Activated CD4-positive, alpha-beta T cell treated with anti-CD3 and anti-CD28 coated beads, Interleukin-2, Interleukin-4, amounts not matched to agents 100 ng/mL and 50 ng/mL, durations not matched to agents 16 hours and 8 hours (primary cell): ENCODE results near the gene CFAP74.

Source experiments
- DNase-seq: peaks from one replicate; pipeline ENCODE4 v3.0.0-alpha.2; 2020; ENCODE audit warnings: low spot score

CFAP74 gene

DNA sequence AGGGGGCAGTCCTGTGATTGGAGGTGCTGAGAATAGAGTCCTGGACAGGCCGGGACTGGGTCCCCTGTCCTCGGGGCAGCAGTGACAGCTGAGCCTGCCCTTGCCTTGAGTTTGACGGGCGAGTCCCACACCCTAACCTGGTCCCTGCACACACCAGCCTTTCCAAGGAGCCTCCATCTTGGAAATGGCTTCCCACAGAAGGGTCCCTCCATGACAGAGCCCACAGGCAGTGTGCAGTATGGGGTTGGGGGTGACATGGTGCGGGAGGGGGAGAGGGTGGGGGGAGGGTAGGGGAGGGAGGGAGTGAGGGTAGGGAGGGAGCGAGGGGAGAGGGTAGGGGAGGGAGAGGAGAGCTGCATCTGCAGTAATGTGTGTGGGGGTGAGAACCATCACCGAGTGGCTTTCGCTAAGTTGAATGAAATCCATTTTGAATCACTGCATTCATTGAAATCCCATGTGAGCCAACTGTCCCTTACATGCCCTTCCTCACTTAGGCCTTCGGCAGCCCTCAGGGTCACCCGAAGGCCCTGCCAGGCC, 74.4 kb downstream of the CFAP74 start:
- DNase-seq, result no peak

DNA sequence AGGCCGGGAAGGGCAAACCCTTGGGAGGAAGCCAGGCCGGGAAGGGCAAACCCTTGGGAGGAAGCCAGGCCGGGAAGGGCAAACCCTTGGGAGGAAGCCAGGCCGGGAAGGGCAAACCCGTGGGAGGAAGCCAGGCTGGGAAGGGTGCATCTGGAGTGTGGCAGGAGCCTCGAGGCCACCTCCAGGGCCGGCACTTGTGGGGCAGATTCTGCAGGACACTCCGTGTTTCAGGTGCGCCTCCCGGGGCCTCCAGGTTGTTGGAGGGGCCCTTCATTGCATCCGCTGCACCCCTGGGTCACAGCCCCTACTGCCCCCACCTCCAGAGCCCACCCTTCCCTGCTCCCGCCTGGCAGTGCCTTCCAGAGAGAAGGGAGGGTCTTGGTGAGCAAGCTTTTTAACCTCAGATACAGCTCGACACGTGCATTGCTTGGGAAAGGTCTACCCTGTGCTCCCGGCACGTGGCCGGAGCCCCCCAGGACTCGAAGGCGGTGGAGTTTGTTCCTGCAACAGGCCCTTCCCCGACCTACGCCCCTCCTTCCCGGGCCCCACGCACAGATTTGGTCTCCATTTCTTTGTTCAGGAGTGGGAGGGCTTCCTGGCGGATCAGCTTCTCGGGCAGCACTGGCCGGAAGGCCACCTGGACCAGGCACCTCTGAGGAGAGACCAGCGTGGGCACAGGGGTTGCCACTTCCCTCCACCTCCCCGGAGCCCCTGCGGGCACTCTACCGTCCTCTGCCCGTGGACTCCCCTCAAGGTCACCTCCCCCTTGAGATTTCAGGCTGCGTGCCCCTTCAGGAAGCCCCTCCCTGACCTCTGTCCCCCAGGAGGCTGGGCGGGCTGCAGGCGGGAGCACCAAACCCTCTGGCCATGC, 75.1 kb downstream of the CFAP74 start:
- DNase-seq, result no peak

DNA sequence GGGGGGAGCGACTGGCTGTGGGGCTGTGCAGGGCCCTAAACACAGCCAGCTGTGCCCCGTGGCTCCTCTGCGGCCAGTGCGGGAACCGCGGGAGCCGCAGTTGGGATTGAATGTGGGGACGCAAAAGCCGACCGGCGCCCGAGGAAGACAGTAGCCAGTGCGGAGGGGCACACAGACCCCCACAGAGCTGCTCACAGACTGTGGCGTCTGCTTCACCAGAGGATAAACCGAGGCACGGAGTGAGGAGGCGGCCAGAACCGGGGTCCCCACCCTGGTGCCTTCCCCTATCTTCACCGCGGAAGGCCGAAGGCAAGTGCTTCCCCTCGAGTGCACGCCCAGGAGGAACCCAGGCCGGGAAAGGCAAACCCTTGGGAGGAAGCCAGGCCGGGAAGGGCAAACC, 75.8 kb downstream of the CFAP74 start:
- no peak for DNase-seq

DNA sequence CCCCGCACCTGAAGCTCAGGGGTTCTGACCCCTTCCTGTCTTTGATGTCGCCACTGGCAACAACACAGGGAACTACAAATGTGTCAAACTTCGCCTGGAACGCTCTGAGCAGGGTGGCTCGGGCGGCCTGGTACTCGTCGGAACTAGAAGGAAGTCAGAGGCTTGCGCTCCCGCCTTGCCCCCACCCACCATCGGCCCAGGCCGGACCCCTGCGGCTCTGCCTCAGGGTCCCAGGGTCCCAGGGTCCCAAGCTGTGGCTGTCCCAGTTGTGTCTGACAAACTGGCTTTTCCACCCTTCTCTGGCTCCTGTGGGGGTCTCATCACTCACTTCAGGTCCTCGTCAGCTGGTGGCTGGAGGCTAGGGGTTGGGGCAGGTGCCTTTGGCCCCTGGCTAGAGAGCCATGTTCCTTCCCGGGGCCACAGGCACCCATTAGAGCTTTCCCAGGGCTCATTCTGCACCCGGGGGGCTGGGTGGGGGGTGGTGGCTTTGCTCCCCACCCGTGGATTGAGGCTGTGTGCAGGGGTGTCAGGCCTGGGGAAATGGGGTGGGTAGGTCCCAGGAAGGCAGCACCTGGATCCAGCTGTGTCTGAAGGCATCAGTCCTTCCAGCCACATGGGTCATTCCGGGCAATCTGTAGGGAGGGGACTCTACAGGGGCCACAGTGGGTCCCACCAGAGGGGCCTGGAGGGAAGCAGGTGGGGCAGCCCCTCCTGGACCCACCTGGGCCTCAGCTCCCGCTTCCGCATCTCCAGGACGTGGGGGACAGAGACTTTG, 76.5 kb downstream of the CFAP74 start:
- no peak for DNase-seq

DNA sequence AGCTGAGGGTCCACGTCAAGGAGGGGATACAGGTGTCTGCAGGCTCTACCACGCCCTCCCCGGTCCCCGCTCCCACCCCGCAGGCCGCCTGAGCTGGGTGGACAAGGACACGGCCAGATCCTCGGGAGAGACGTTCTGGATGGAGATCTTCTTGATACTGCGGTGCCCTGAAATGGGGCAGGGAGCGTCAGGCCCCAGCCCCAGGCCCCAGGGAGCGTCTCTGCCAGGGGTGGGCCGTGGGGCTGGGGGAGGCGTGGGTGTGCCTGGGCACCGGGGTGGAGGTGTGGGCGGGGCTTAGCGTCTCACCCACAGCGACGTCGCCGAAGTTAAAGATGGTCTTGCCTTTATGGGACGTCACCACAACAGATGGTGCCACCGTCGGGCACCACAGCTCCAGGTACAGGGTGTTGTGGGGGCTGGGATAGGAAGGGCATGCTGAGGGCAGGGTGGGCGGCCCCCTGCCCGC, 77.2 kb downstream of the CFAP74 start:
- no peak for DNase-seq

DNA sequence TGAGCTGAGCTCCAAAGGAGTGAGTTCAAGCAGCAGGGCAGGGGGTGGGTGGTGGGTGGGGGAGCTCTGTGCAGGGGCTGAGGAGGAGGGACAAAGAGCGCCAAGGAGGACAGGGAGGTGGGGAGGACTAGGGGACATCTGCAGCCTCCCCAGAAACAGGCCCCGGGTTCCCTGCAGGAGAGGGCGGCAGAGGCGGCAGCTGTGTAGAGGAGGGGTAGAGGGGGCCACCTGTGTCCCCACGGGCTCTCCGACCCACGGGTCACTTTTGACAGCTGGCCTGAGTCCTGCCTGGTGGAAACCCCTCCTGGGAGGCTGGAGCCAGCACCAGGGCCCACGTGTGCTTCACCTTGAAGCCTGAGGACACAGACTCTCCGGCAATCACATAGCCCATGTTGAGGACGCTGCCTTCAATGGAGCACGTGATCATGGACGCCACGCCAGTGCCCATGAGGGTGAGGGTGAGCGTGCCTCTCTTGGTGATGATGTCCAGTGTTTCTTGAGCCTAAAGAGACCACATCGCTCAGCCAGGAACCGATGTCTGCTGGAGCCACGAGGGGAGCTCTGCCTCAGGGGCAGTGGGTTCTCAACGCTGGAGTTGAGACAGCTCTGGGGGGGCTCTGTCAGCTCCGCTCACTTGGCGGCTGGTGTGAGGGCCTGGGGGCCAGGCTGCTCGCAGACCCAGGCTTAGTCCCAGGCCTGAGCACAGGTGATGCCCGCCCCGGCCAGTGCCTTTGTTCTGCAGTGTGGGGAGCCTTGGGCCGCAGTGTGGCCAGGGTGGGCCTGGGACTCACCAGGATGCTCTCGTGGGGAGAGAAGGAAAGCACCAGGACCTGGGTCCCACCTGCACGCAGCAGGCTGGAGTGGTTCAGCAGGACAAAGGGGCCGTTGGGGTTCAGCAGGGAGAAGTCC, 77.9 kb downstream of the CFAP74 start:
- no peak for DNase-seq

DNA sequence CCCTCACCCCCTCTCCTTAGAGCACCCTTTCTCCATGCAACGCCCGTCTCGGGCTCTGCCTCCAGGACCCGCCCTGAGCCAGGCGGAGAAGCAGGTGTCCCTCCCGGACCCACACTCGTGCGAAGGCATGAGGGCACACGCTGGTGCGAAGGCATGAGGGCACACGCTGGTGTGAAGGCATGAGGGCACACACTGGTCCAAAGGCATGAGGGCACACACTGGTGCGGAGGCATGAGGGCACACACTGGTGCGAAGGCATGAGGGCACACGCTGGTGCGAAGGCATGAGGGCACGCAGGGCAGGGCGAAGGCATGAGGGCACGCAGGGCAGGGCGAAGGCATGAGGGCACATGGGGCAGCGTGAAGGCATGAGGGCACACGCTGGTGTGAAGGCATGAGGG, 78.7 kb downstream of the CFAP74 start:
- DNase-seq, result no peak

DNA sequence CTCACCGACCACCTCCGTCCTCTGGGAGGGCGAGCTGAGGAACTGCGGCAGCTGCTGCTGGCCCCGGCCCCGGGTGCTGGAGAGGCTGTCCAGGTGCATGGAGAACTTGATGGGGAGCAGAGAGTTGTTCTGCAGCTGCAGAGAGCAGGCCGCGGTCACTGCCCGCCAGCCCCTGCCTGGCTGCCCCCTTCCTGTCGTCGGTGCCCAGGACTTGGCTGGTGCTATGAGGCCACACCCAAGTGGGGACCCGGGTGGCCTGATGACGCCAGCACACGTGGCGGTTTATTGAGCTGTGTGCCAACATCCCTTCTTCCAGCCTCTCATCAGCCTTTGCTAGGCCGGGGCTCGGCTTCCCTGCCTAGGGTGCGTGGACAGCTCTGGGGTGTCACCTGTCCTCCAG, 79.2 kb downstream of the CFAP74 start:
- DNase-seq, result no peak

DNA sequence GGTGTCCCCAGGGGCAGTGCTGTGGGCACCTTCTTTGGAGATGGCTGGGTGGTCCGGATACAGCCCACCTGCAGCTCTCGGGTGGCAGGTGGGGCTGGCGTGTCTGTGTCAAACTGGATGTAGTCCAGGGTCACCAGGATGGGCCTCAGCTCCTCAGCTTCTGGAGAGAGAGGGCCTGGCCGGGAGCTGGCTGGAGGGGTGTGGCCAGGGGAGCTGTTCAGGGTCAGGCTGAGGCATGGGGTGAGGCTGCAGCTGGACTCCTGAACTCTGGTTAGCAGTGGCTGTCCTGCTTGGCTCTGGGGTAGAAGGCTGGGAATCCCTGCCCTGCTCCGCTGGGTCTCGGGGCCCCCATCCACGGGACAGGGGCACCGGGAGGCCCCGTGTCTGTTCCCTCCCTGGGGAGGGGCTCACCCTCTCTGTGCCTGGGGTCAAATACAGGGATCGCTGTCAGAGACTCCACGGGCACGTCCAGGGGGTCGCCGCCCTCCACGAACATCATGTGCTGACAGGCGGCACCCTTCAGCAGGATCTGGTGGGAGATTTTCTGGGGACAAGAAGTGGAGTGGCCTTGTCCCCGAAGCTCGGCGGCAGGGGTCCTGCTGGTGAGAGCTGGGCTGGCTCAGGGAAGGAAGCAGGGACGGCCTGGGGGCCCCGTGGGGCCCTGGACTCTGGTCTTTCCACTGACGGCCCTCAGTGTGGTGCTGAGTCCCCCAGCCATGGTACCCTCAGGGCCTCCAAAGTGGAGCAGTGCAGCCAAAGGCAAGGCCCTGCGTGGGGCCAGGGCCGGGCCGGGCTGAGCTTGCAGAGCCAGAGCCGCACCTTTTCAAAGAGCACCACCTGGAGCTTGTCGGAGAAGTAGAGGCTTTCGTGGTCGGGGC, 80.4 kb downstream of the CFAP74 start:
- no peak for DNase-seq

DNA sequence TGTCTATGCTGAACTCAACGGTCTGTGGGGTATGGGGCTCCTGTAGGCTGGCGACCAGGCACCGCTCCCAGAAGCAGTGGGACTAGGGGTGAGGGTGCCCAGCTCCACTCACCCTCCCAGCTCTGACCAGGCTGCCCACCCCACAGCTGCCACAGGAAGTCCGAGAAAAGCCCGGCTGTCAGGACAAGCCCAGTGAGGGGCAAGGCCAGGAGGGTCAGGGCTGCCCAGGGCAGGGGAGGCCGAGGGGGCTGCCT, 81.0 kb downstream of the CFAP74 start:
- no peak for DNase-seq

DNA sequence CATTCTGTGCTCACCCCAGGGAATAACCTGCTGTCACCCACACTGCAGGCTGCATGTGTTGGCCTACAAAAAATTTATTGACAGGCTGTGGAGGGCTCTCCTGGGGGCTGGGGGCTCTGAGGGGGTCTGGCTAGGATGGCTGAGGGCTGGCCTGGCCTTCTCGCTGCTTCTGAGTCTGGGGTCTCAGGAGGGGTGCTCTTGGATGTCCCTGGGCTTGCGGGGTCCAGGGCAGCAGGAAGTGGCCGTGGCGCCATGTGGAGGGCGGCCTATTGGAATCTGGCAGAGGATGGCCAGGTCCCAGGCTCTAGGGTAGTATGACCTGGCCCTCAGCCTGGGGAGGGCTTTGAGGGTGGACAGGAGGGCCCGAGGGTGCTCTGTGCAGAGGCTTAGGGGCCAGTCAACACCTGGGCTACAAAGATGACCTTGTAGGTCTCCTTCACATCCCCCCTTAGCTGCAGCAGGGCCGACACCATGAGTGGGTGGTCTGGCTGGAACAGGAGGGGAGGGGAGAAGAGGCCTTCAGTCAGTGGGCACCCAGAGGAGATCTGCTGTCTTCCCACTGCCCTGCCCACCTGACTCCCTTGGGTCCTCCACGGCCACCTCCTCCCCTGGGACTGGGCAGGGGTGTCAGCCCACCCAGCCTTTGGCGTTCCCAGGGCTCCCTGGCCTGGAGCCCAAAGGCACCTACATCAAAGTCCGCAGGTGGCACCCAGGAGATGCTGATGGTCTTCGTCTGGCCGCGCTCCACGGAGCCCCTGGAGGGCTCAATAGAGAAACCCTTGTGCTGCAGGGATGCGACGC, 81.5 kb downstream of the CFAP74 start:
- DNase-seq, result no peak

DNA sequence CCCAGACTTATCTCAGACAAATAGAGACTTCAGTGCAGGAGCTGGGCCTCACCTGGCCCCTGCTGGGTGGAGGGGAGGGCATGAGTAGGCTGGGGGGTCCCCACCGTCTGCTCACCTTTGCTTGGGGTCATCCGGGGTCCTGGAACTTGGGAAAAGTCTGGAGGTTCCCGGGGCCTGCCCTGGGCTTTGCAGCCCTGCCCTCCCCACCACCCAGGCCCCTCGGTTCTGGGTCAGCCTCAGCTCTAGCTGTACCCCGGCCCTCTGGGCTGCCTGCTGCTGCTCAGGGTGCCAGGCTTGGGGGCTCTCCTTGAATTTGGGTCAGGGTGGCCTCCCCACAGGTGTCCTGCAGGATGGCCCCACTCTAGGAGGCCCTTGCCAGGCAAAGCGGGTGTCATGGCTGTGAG, 82.1 kb downstream of the CFAP74 start:
- DNase-seq, result no peak

DNA sequence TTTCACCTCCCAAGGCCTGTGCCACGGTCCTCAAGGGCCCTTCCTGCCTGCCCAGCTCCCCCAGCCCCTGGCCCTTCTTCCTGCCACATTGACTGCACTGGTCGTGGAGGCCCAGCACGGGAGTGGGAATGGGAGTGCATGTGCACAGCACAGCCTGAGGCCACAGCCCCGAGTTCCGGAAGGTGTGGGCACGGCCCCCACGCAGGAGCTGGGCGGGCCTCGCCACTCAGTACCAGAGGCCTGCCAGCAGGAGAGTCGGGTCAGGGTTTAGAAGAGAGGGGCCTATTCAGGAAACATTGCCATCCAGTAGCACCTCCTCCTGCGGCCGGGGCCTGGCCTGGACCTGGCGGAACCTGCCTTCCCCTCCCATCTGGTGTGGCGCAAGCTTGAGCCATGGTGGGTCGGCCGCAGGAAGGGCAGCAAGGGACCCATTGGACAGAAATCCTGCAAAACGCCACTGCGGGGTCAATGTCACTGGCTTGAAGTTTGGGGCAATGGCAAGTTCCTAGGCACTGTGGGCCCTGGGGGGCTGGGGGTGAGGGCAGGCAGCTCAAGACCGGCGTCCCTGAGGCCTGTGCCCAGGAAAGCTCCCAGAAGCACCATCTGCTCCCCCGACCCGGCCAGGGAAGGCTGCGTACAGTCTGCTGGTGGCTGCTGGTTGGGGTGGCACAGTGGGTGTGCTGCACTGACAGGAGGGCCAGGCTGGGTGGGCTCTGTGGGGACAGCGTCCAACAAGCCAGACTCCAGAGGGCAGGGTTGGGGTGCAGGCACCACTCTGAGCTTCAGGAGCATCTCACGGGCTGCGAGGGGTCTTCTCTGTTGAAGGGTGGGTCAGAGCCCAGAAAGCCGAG, 82.8 kb downstream of the CFAP74 start:
- DNase-seq, result no peak

DNA sequence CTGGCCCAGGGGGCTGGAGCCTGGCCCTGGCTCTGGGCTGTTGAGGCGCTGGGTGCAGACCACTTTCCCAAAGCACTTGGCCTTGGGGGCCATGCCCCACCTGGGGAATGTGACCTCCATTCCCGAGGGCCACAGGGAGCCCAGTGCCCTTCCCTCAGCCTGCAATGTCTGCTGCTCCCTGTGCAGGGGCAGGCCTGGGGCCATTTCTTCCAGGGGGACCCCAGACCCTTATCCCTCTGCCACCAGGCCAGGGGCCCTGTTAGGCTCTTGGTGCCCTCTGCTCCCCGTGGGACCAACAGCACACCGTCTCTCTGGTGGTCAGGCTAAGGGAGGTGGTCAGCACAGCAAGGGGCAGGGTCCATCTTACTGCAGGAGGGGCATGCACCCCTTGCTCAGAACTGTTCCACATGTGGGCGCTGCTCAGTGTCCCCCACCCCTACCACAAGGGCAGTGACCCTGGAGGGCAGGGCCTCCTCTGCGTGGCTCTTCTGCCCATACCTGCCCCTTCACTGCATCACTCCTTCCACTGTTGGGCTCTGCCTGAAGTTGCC, 83.5 kb downstream of the CFAP74 start:
- DNase-seq, result no peak

DNA sequence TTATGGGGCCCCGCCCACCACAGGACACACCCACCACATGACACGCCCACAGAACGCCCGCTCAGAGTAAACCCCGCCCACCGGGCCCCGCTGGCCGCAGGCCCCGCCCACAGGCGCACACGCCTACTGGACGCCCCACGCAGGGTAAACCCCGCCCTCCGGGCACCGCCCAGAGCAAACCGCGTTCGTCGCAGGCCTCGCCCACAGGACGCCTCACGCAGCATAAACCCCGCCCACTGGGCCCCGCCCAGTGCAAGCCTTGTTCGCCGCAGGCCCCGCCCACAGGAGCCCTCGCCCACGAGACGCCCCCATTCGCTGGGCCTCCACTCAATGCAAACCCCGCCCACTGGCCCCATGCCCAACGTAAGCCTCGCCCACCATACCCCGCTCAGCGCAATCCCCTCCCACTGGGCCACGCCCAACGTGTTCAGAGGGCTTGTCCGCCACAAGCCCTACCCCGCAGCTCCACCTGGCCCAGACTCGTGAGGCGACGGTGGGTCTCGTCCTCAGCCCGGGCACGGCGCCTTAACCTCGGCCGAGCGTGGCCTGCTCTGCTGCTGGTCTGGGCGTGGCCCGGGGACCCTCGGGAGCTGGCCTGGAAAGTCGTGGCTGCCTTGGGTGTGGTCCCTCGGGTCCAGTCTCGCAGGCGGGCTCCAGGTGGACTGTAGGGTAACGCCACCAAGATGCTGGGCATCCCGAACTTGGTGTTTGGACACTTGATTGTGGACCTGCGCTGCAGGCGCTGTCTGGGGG, 84.1 kb downstream of the CFAP74 start:
- DNase-seq, result peak; percentile 100

DNA sequence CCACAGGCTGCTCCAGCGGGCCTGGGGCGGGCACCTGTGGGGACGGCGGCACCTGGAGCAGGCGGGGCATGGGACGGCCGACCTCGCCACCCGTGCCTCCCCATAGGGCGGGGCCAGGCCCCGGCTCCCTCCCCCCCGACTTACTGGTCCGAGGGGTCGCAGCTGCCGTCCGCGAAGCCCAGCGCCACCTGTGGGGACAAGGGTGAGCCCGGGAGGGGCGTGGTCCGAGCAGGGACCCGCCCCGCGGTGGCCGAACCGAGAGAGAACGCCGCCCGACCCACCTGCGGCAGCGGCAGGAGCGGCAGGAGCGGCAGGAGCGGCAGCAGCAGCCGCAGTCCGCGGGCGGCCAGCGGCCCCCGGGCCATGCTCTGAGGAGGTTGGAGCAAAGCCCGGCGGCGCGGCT, 84.7 kb downstream of the CFAP74 start, which contains the start of gene TMEM52:
TSS of gene TMEM52 (minus strand) at position 379 of the 403 bp plus-strand sequence. CDS start at position 365, 14 bp downstream.
- DNase-seq, result no peak

DNA sequence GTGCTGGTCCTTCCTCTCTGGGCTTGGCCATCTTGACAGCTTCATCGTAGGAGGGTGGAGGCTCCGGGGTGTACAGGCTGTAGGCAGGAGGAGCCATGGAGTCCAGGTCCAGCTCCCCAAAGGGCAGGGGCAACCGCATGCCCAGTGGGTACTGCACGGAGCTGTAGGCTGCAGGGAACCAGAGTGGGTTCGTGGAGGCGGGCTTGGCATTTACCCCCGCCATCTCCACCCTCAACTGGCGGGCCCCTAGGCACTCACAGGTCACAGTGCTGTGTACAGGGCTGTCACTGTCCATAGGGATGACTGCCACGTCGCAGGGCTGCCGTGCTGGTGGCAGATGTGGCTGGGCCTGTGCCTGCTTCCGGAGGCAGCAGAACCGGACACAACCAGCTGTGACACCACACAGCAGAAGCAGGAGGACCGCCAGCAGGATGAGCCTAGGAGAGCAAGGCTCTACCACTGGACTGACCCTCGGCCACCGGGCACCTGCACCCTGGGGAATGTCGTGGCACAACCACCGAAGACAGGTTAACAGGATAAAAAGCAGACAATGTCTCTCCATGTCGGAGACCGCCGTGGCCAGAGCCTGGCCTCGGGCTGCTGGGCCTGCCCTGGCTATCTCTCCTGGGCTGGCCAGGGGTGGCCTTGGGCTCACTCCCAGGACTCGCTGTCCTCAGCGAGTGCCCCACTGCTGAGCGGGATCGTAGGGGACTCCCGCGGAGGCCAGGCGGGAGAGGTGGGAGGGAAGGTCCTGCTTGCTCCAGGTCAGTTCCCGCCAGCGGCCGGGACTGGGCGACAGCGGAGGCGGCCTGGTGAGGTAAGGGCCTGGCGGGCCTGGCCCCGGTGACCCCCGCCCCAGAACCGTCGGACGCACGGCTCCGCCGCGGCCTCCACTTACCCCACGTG, 85.3 kb downstream of the CFAP74 start:
- no peak for DNase-seq
